T-helper 17 cell (primary cell): ENCODE measurements around the gene SMAD6. TPM values are rescaled to one million over a fixed set of nuclear protein-coding genes. Genes with fewer than 3 reads are reported as not detected.

ENCODE experiments used
- ATAC-seq: fragments of 150-1000 bp; cut with Tn5 transposase; 2 replicates; pipeline ENCODE4 v1.10.0; 2021; ENCODE audit warnings: mild to moderate bottlenecking, moderate library complexity
- DNase-seq, 3 donors: peaks; one replicate each; pipeline versions ENCODE4 v3.0.0 to v3.0.0-alpha.2; 2020 to 2021
- H3K9me3 ChIP-seq: one replicate; pipeline ENCODE4 v1.7.0; 2013; ENCODE audit warnings: low read length, mild to moderate bottlenecking; ENCODE audit not compliant: control insufficient read depth, poor library complexity, severe bottlenecking
- H3K27ac Mint-ChIP-seq: one replicate; pipeline ENCODE4 v1.8.0; 2022; ENCODE audit warnings: mild to moderate bottlenecking, moderate library complexity, mixed read lengths
- H3K27me3 Mint-ChIP-seq: one replicate; pipeline ENCODE4 v1.8.0; 2022; ENCODE audit warnings: mixed read lengths
- H3K36me3 Mint-ChIP-seq: one replicate; pipeline ENCODE4 v1.8.0; 2022; ENCODE audit warnings: low read depth, mixed read lengths
- H3K4me1 Mint-ChIP-seq: one replicate; pipeline ENCODE4 v1.8.0; 2022; ENCODE audit warnings: mild to moderate bottlenecking, mixed read lengths
- H3K4me3 Mint-ChIP-seq: one replicate; pipeline ENCODE4 v1.8.0; 2022; ENCODE audit warnings: mild to moderate bottlenecking, moderate library complexity, mixed read lengths
- total RNA-seq, 4 donors: library from RNA in 2 of 4; stranded (reverse) in 2 of 4; gene quantifications; one replicate each; pipeline ENCODE4 v1.2.3 and lab custom pipeline; 2022 to 2026

Gene SMAD6
- total RNA-seq (under 1 TPM in 1 of 2 donors, not detected in 1; 0.10 TPM), total RNA-seq (lab: John Stamatoyannopoulos, UW) (0.53 to 1.0 reads per million in 2 donors)

GRCh38 chr15:66702035-66702786 is at the start of gene SMAD6:
Gene SMAD6, plus strand, starts transcription at chr15:66702236. Its CDS starts 1,023 bp downstream, at chr15:66703259.
- peaks cover 9% of the 10 kb centered on the region for H3K4me1 Mint-ChIP-seq
- no peaks in the 10 kb centered on the region for H3K36me3 Mint-ChIP-seq
- no peak within 1 kb of the TSS for H3K27ac Mint-ChIP-seq
- H3K27me3 Mint-ChIP-seq, result peaks cover 25% of the 10 kb centered on the region
- peak; percentile 36 to 47 (median 38) for DNase-seq
- H3K4me3 Mint-ChIP-seq, result peak within 1 kb of the TSS; percentile 96
- ATAC-seq, result peak; percentile 44
- no peaks in the 10 kb centered on the region for H3K9me3 ChIP-seq

- no peaks in the 10 kb centered on the region for H3K9me3 ChIP-seq
- DNase-seq (no peak), ATAC-seq (no peak)
- Mint-ChIP-seq H3K36me3 (peaks cover 4% of the 10 kb centered on the region), H3K27me3 (peaks cover 45% of the 10 kb centered on the region), H3K27ac (no peak overlapping the region), H3K4me3 (no peak overlapping the region), H3K4me1 (peaks cover 7% of the 10 kb centered on the region)
Observed at GRCh38 chr15:66652806-66653205, 49.2 kb upstream of the SMAD6 start.

GRCh38 chr15:66653398-66653797 is 48.6 kb upstream of the SMAD6 start:
- DNase-seq (no peak), ATAC-seq (no peak)
- Mint-ChIP-seq H3K27ac (no peak overlapping the region), H3K4me1 (peaks cover 7% of the 10 kb centered on the region), H3K36me3 (peaks cover 4% of the 10 kb centered on the region), H3K27me3 (peaks cover 39% of the 10 kb centered on the region), H3K4me3 (no peak overlapping the region)
- no peaks in the 10 kb centered on the region for H3K9me3 ChIP-seq

GRCh38 chr15:66653852-66654251 is 48.2 kb upstream of the SMAD6 start:
- ATAC-seq (no peak), DNase-seq (no peak)
- no peaks in the 10 kb centered on the region for H3K9me3 ChIP-seq
- Mint-ChIP-seq H3K27ac (no peak overlapping the region), H3K4me3 (no peak overlapping the region), H3K27me3 (peaks cover 43% of the 10 kb centered on the region), H3K4me1 (peaks cover 7% of the 10 kb centered on the region), H3K36me3 (peaks cover 4% of the 10 kb centered on the region)

- no peak for DNase-seq
- no peak for ATAC-seq
- Mint-ChIP-seq H3K4me3 (no peak overlapping the region), H3K4me1 (peaks cover 7% of the 10 kb centered on the region), H3K36me3 (peaks cover 4% of the 10 kb centered on the region), H3K27me3 (peaks cover 46% of the 10 kb centered on the region), H3K27ac (no peak overlapping the region)
- H3K9me3 ChIP-seq, result no peaks in the 10 kb centered on the region
Observed at GRCh38 chr15:66654361-66654738, 47.7 kb upstream of the SMAD6 start.

GRCh38 chr15:66654739-66655375 is 47.2 kb upstream of the SMAD6 start:
- no peaks in the 10 kb centered on the region for H3K9me3 ChIP-seq
- DNase-seq (no peak), ATAC-seq (no peak)
- H3K27ac Mint-ChIP-seq, result no peak overlapping the region
- peaks cover 42% of the 10 kb centered on the region for H3K27me3 Mint-ChIP-seq
- H3K4me3 Mint-ChIP-seq, result no peak overlapping the region
- peaks cover 4% of the 10 kb centered on the region for H3K36me3 Mint-ChIP-seq
- peaks cover 7% of the 10 kb centered on the region for H3K4me1 Mint-ChIP-seq

GRCh38 chr15:66655511-66655910 is 46.5 kb upstream of the SMAD6 start:
- Mint-ChIP-seq H3K4me1 (peaks cover 7% of the 10 kb centered on the region), H3K27me3 (peaks cover 40% of the 10 kb centered on the region), H3K36me3 (peaks cover 4% of the 10 kb centered on the region), H3K27ac (no peak overlapping the region), H3K4me3 (peak overlapping the region; percentile 33)
- no peaks in the 10 kb centered on the region for H3K9me3 ChIP-seq
- no peak for ATAC-seq
- no peak for DNase-seq

- no peak for DNase-seq
- no peak for ATAC-seq
- H3K9me3 ChIP-seq, result no peaks in the 10 kb centered on the region
- peaks cover 40% of the 10 kb centered on the region for H3K27me3 Mint-ChIP-seq
- no peak overlapping the region for H3K27ac Mint-ChIP-seq
- peaks cover 7% of the 10 kb centered on the region for H3K4me1 Mint-ChIP-seq
- peaks cover 4% of the 10 kb centered on the region for H3K36me3 Mint-ChIP-seq
- H3K4me3 Mint-ChIP-seq, result no peak overlapping the region
Observed at GRCh38 chr15:66655997-66656396, 46.0 kb upstream of the SMAD6 start.

- ATAC-seq, result no peak
- Mint-ChIP-seq H3K36me3 (peaks cover 4% of the 10 kb centered on the region), H3K27ac (no peak overlapping the region), H3K4me1 (peaks cover 7% of the 10 kb centered on the region), H3K4me3 (no peak overlapping the region), H3K27me3 (peaks cover 35% of the 10 kb centered on the region)
- H3K9me3 ChIP-seq, result no peaks in the 10 kb centered on the region
- DNase-seq, result no peak
Observed at GRCh38 chr15:66657185-66658020, 44.6 kb upstream of the SMAD6 start.

- Mint-ChIP-seq H3K4me1 (peaks cover 4% of the 10 kb centered on the region), H3K27ac (no peak overlapping the region), H3K36me3 (peaks cover 3% of the 10 kb centered on the region), H3K27me3 (peaks cover 35% of the 10 kb centered on the region), H3K4me3 (no peak overlapping the region)
- ATAC-seq (no peak), DNase-seq (no peak)
- no peaks in the 10 kb centered on the region for H3K9me3 ChIP-seq
Observed at GRCh38 chr15:66658044-66658443, 44.0 kb upstream of the SMAD6 start.

- no peak for DNase-seq
- H3K27me3 Mint-ChIP-seq, result peaks cover 34% of the 10 kb centered on the region
- H3K4me3 Mint-ChIP-seq, result no peak overlapping the region
- H3K9me3 ChIP-seq, result no peaks in the 10 kb centered on the region
- no peaks in the 10 kb centered on the region for H3K36me3 Mint-ChIP-seq
- H3K27ac Mint-ChIP-seq, result no peak overlapping the region
- peaks cover 4% of the 10 kb centered on the region for H3K4me1 Mint-ChIP-seq
- ATAC-seq, result no peak
Observed at GRCh38 chr15:66658855-66659254, 43.2 kb upstream of the SMAD6 start.

- H3K4me1 Mint-ChIP-seq, result peaks cover 4% of the 10 kb centered on the region
- H3K36me3 Mint-ChIP-seq, result no peaks in the 10 kb centered on the region
- H3K4me3 Mint-ChIP-seq, result no peak overlapping the region
- H3K27ac Mint-ChIP-seq, result no peak overlapping the region
- ATAC-seq, result no peak
- peaks cover 29% of the 10 kb centered on the region for H3K27me3 Mint-ChIP-seq
- no peaks in the 10 kb centered on the region for H3K9me3 ChIP-seq
- DNase-seq, result no peak
Observed at GRCh38 chr15:66659384-66659783, 42.7 kb upstream of the SMAD6 start.

- no peak for ATAC-seq
- Mint-ChIP-seq H3K36me3 (no peaks in the 10 kb centered on the region), H3K4me3 (no peak overlapping the region), H3K4me1 (peaks cover 2% of the 10 kb centered on the region), H3K27ac (no peak overlapping the region), H3K27me3 (peaks cover 20% of the 10 kb centered on the region)
- H3K9me3 ChIP-seq, result no peaks in the 10 kb centered on the region
- no peak for DNase-seq
Observed at GRCh38 chr15:66661432-66662096, 40.5 kb upstream of the SMAD6 start.
